K562 (cell line): ENCODE data around the gene PLP2. TPM values are rescaled to one million over a fixed set of nuclear protein-coding genes. Genes with fewer than 3 reads are reported as not detected.

ENCODE experiments used
- EP400 ChIP-seq: fragments of 450-650 bp; IDR thresholded peaks from 2 replicates; pipeline ENCODE4 v1.6.1; 2017; ENCODE audit warnings: antibody characterized with exemption, mild to moderate bottlenecking, moderate library complexity
- MCM2 ChIP-seq: fragments of 450-650 bp; IDR thresholded peaks from 2 replicates; pipeline ENCODE4 v1.6.1; 2017; ENCODE audit warnings: low read depth, mild to moderate bottlenecking
- MIER1 ChIP-seq: fragments of 450-650 bp; IDR thresholded peaks from 2 replicates; pipeline ENCODE4 v1.6.1; 2016; ENCODE audit warnings: antibody characterized with exemption, mild to moderate bottlenecking, low read depth
- RAD21 ChIP-seq, 2 experiments: fragments of 250-450 bp in 1 of 2; fragments of 450-650 bp in 1 of 2; sonication (Bioruptor Pico) in 1 of 2; formaldehyde crosslinking in 1 of 2; IDR thresholded peaks in 1 of 2; conservative IDR thresholded peaks in 1 of 2; 2 replicates each; pipeline versions ENCODE4 v1.4.0 to v1.8.0; 2020 to 2022; ENCODE audit warnings: mild to moderate bottlenecking in 2 of 2, moderate library complexity in 1 of 2
- SMC3 ChIP-seq: conservative IDR thresholded peaks from 2 replicates; pipeline ENCODE4 v1.6.1; 2011; ENCODE audit warnings: low read depth, low read length, improper control_type of control experiment; ENCODE audit not compliant: insufficient read depth
- SRF ChIP-seq, 2 experiments: fragments of 250-450, 450-650 bp in 1 of 2; sonication (Bioruptor Pico) in 1 of 2; sonication (generic) in 1 of 2; formaldehyde crosslinking; IDR thresholded peaks; 2 replicates each; pipeline versions ENCODE4 v1.5.0 to v1.5.1; 2020 to 2022; ENCODE audit warnings: mild to moderate bottlenecking in 1 of 2, missing genetic modification reagents in 1 of 2
- YY1 ChIP-seq, 3 experiments: IDR thresholded peaks; 2 replicates each; pipeline ENCODE4 v1.6.1; 2011; ENCODE audit warnings: low read length in 2 of 3, mild to moderate bottlenecking in 2 of 3, moderate library complexity in 2 of 3, borderline replicate concordance in 1 of 3, control low read depth in 1 of 3, low read depth in 1 of 3; ENCODE audit not compliant: insufficient read depth in 3 of 3, insufficient replicate concordance in 2 of 3, control insufficient read depth in 1 of 3, insufficient read length in 1 of 3; ENCODE audit errors: extremely low read depth in 1 of 3
- ZNF280B ChIP-seq: fragments of 250-450 bp; sonication (Bioruptor Pico); IDR thresholded peaks from 2 replicates; pipeline ENCODE4 v1.5.1; 2021; ENCODE audit warnings: mild to moderate bottlenecking
- polyA plus RNA-seq, 8 experiments: library from polyadenylated mRNA; depleted of rRNA in 4 of 8; stranded (reverse) in 5 of 8; unstranded in 3 of 8; fragments of >200 nt; fragmentation: Nextera tagmentation in 2 of 8; fragmentation: Illumina TruSeq in 1 of 8; extraction: Ambion mirVana in 2 of 8; extraction: Trizol in 1 of 8; gene quantifications; 2 replicates each; pipeline versions ENCODE4 v1.2.1 to v1.2.3, GENCODE V29; 2011 to 2014; ENCODE audit warnings: inconsistent platforms in 1 of 8, missing spikeins in 1 of 8
- total RNA-seq, 7 experiments: library from RNA; depleted of rRNA in 6 of 7; stranded (reverse); fragments of >200 nt in 6 of 7; fragmentation: Illumina TruSeq in 2 of 7; extraction: Trizol in 2 of 7; gene quantifications; 2 replicates each; pipeline versions ENCODE4 v1.2.1 to v1.2.3, GENCODE V29; 2011 to 2021; ENCODE audit warnings: low replicate concordance in 1 of 7

Gene PLP2
- total and polyA plus RNA-seq, 9 of the 15 experiments (the other 6 are each of a cell fraction or from before 2014, with no cell fraction given) = 34.7 to 236 (median 112) TPM

- TF ChIP-seq SMC3 (0 out of 2 replicates have a peak, but pooled peaks have one; percentile 21), RAD21 (CRISPR knock-in tag; conservative IDR thresholded peaks at IDR 0.05 in 1 of 2, IDR thresholded peaks at IDR 0.05 in 1 of 2) (peak in 1 of 2 experiments; percentile 35; a peak in 2 of 4 replicates), MCM2 (no peak), YY1 (IDR thresholded peaks at IDR 0.05; ENCODE audit: borderline replicate concordance in 1 of 3, control insufficient read depth in 1 of 3, extremely low read depth in 1 of 3, insufficient read depth in 3 of 3, insufficient read length in 1 of 3, insufficient replicate concordance in 2 of 3, low read depth in 1 of 3, low read length in 2 of 3) (peak in 1 of 3 experiments; percentile 6), MIER1 (0 out of 2 replicates have a peak, but pooled peaks have one; percentile 21), ZNF280B (CRISPR knock-in tag) (no peak), EP400 (no peak), SRF (CRISPR knock-in tag; IDR thresholded peaks at IDR 0.05) (no peak)
- TF ChIP-seq, all 486 proteins: peak for 9
These were observed 21.1 kb downstream of the PLP2 start (continued) for GRCh38 chrX:49192722-49193328.
